ELF-1 (cell line): ENCODE data around the gene U2AF1.
A peak's percentile ranks its signal among the peaks of the same experiment; 100 is the strongest.
"Not testable (repeated sequence)": the region's sequence is repeated elsewhere in the genome, so short reads cannot be mapped to it uniquely, and the experiment has no call there.

Experiments
- DNase-seq: peaks from one replicate; pipeline ENCODE4 v3.0.0-alpha.2; 2016; ENCODE audit warnings: low read depth, low spot score

U2AF1 gene

GRCh38 chr21:43076643-43077042 is 30.7 kb downstream of the U2AF1 start:
- DNase-seq: not testable (repeated sequence)

- not testable (repeated sequence) for DNase-seq
Measured at GRCh38 chr21:43076023-43076637, 31.2 kb downstream of the U2AF1 start.

GRCh38 chr21:43075170-43076022 is 32.0 kb downstream of the U2AF1 start, which contains the start of gene CBS:
TSS of gene CBS (minus strand) at chr21:43075835. CDS start at chr21:43072193, 3,642 bp downstream.
- not testable (repeated sequence) for DNase-seq

GRCh38 chr21:43074401-43075169 is 32.8 kb downstream of the U2AF1 start:
- not testable (repeated sequence) for DNase-seq

GRCh38 chr21:43072742-43073141 is 34.6 kb downstream of the U2AF1 start:
- not testable (repeated sequence) for DNase-seq

- DNase-seq: not testable (repeated sequence)
Measured at GRCh38 chr21:43069682-43070081, 37.7 kb downstream of the U2AF1 start.

- DNase-seq: not testable (repeated sequence)
Measured at GRCh38 chr21:43068065-43068464, 39.3 kb downstream of the U2AF1 start.

- not testable (repeated sequence) for DNase-seq
Measured at GRCh38 chr21:43066690-43067089, 40.7 kb downstream of the U2AF1 start.

- DNase-seq: not testable (repeated sequence)
Measured at GRCh38 chr21:43065991-43066390, 41.4 kb downstream of the U2AF1 start.

- not testable (repeated sequence) for DNase-seq
Measured at GRCh38 chr21:43064265-43064917, 43.0 kb downstream of the U2AF1 start.

GRCh38 chr21:43062955-43063664 is 44.3 kb downstream of the U2AF1 start:
- DNase-seq: not testable (repeated sequence)

GRCh38 chr21:43053112-43053511 is 54.3 kb downstream of the U2AF1 start:
- not testable (repeated sequence) for DNase-seq

GRCh38 chr21:43045876-43046821 is 61.2 kb downstream of the U2AF1 start:
- not testable (repeated sequence) for DNase-seq

- not testable (repeated sequence) for DNase-seq
Measured at GRCh38 chr21:43045165-43045875, 62.0 kb downstream of the U2AF1 start.

- peak; percentile 12 for DNase-seq
Measured at GRCh38 chr21:43044547-43044946, 62.8 kb downstream of the U2AF1 start.

GRCh38 chr21:43043291-43043690 is 64.1 kb downstream of the U2AF1 start:
- not testable (repeated sequence) for DNase-seq
